Stimulated activated CD4-positive, alpha-beta T cell treated with anti-CD3 and anti-CD28 coated beads, Interleukin-12 subunit alpha, Interleukin-12 subunit beta, amount 100 ng/mL, for 48 hours (primary cell): ENCODE data around the gene CRIP1.

ENCODE experiments used
- DNase-seq, 3 donors: peaks; one replicate each; pipeline ENCODE4 v3.0.0-alpha.2; 2020; ENCODE audit warnings: low read depth in 2 of 3, low spot score in 1 of 3

Gene CRIP1

GRCh38 chr14:105492031-105492970 lies 5.6 kb downstream of the CRIP1 start:
- no peak for DNase-seq

GRCh38 chr14:105492971-105493871 lies 6.5 kb downstream of the CRIP1 start:
- DNase-seq: no peak

- DNase-seq: no peak
These were observed 7.4 kb downstream of the CRIP1 start for GRCh38 chr14:105493921-105494605.

GRCh38 chr14:105494606-105494929 lies 7.9 kb downstream of the CRIP1 start:
- DNase-seq: no peak

GRCh38 chr14:105495101-105495989 lies 8.7 kb downstream of the CRIP1 start:
- DNase-seq: no peak

GRCh38 chr14:105495990-105496830 lies 9.5 kb downstream of the CRIP1 start:
- DNase-seq: no peak

GRCh38 chr14:105496831-105497591 lies 10.3 kb downstream of the CRIP1 start:
- no peak for DNase-seq

GRCh38 chr14:105497671-105498429 lies 11.2 kb downstream of the CRIP1 start:
- no peak for DNase-seq

GRCh38 chr14:105498430-105499255 lies 12.0 kb downstream of the CRIP1 start:
- no peak for DNase-seq

GRCh38 chr14:105499256-105500035 lies 12.8 kb downstream of the CRIP1 start:
- DNase-seq: no peak

- DNase-seq: no peak
These were observed 13.5 kb downstream of the CRIP1 start for GRCh38 chr14:105500036-105500725.

GRCh38 chr14:105500726-105501101 lies 14.0 kb downstream of the CRIP1 start:
- DNase-seq: no peak

- DNase-seq: no peak
These were observed 15.0 kb downstream of the CRIP1 start for GRCh38 chr14:105501504-105502291.

- DNase-seq: no peak
These were observed 16.0 kb downstream of the CRIP1 start for GRCh38 chr14:105502446-105503295.
